Measurements from ENCODE around the gene SH3BP5.

The SH3BP5 gene

DNA sequence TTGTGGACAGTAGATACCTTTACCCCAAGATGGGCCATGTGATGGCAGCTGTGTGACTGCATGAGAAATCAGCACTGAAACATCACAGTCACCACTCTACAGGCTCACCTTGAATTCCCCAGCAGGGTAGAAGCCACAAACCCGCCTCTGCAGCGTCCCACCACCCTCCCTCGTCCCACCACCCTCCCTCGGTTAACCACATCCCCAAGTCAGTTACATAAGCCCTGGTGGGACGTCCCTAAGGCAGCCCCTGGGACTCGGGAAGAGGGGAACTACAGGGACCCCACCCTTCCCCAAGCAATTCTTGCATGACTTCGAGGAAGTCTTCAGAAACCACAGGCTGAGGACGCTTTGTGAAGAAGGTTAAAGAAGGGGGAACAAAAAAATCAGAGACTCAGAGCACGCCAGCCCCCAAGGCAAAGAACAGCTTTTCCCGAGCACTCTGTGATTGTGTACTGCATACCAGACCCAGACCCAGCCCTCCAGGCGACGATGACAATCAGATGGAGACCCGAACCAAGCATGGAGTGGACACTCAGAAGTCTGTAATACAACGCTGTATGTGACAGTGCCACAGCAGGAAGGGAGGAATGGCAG, 60.5 kb downstream of the SH3BP5 start:
- Histone ChIP-seq H3K27me3 (ENCODE audit: control insufficient read depth, insufficient read depth, low read length) (no peaks in the 10 kb centered on the region), H3K4me1 (ENCODE audit: control insufficient read depth, insufficient read depth, low read length) (no peaks in the 10 kb centered on the region), H3K9ac (ENCODE audit: low read depth, low read length) (no peak overlapping the region), H3K4me3 (ENCODE audit: low read depth, low read length) (no peak overlapping the region), H3K27ac (ENCODE audit: low read depth, low read length) (no peak overlapping the region), H3K9me3 (ENCODE audit: control insufficient read depth, insufficient read depth, low read length) (no peaks in the 10 kb centered on the region), H3K36me3 (ENCODE audit: control insufficient read depth, insufficient read depth, low read length) (0 out of 2 replicates have a peak, but pooled peaks cover 4% of the 10 kb centered on the region)

DNA sequence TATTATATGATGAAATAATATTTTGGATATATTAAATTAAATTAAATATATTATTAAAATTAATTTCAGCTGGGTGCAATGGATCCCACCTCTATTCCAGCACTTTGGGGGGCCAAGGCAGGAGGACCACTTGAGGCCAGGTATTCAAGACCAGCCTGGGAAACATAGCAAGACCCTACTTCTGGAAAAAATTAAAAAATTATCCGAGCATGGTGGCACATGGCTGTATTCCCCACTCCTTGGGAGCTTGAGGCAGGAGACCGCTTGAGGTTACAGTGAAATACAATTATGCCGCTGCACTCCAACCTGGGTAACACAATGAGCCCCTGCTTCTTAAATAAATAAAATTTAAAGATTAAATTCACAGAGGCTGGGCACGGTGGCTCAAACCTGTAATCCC, 61.4 kb downstream of the SH3BP5 start:
- Histone ChIP-seq H3K27ac (ENCODE audit: low read depth, low read length) (no peak overlapping the region), H3K27me3 (ENCODE audit: control insufficient read depth, insufficient read depth, low read length) (no peaks in the 10 kb centered on the region), H3K9me3 (ENCODE audit: control insufficient read depth, insufficient read depth, low read length) (no peaks in the 10 kb centered on the region), H3K36me3 (ENCODE audit: control insufficient read depth, insufficient read depth, low read length) (0 out of 2 replicates have a peak, but pooled peaks cover 4% of the 10 kb centered on the region), H3K9ac (ENCODE audit: low read depth, low read length) (no peak overlapping the region), H3K4me3 (ENCODE audit: low read depth, low read length) (no peak overlapping the region), H3K4me1 (ENCODE audit: control insufficient read depth, insufficient read depth, low read length) (no peaks in the 10 kb centered on the region)

DNA sequence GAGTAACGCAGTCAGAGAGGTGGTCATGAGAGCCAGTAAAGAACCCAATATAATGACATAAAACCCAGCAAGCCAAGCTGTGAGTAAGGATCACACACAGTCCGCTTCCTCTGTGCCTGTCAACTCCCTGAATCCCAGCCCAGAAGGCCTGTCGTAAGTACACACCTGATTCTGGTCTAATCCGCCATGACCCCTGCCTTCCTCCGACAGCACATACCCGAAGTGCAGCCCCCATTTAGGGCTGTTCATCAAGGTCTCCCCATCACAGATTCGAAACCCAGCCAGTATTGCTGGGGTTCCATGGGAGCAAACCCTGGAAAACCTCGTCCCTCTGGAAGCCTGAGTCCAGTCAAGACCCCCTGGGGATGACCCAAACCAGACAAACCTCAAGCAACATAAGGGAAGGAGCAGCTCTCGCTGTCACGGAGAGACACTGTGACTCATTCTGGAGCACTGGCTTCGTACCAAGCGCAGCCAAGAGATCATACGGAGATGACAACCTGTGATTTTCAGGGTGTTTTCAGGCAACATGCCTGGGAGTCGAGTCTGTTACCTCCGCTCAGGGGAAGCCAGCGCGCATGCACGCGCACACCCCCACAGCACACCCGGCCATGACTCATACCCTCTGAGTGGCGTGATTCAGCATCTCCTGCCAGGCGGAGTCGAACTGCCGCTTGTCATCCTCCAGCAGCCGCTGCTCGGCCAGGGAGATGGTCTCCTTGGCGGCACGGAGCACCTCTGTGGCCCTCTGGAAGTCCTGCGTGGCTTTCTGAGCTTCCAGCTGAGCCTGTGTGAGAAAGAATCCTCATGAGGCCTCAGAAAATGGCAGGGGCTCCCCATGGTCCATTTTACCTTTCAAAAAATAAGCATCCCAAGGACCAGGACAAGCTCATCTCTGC, 63.0 kb downstream of the SH3BP5 start:
- Histone ChIP-seq H3K4me1 (ENCODE audit: control insufficient read depth, insufficient read depth, low read length) (no peaks in the 10 kb centered on the region), H3K27ac (ENCODE audit: low read depth, low read length) (peak overlapping the region; percentile 40), H3K9me3 (ENCODE audit: control insufficient read depth, insufficient read depth, low read length) (no peaks in the 10 kb centered on the region), H3K4me3 (ENCODE audit: low read depth, low read length) (no peak overlapping the region), H3K27me3 (ENCODE audit: control insufficient read depth, insufficient read depth, low read length) (no peaks in the 10 kb centered on the region), H3K36me3 (ENCODE audit: control insufficient read depth, insufficient read depth, low read length) (0 out of 2 replicates have a peak, but pooled peaks cover 4% of the 10 kb centered on the region), H3K9ac (ENCODE audit: low read depth, low read length) (no peak overlapping the region)

DNA sequence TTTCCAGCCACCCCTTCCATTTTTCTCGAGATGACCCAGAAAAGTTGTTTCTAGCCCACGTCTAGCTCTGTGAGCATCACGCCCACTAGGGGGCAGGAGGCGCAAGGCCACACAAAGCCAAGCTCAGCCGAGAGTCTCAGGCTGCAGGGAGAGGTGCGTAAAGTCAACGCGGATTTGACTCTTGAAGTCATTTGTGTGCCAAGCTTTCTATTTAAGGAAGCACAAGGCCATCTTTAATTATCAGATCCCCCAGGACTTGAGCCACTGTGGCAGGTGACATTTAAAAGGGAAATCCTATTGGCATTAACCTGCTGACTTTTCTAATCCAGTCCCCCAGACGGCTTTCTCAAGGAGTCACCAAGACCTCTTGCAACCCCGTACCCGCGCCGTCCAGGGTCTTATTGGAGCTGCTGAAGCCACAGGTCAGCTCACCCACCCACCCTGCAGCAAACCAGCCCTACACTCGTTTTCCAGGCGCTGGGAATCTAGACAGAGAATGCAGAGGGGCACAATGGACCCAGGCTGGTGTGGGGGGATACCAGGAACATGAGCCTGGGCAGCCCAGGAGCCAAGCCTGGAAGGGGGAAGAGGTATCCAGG, 64.3 kb downstream of the SH3BP5 start:
- no peaks in the 10 kb centered on the region for H3K27me3 ChIP-seq (ENCODE audit: control insufficient read depth, insufficient read depth, low read length)
- H3K4me1 ChIP-seq (ENCODE audit: control insufficient read depth, insufficient read depth, low read length) = no peaks in the 10 kb centered on the region
- no peak overlapping the region for H3K27ac ChIP-seq (ENCODE audit: low read depth, low read length)
- no peaks in the 10 kb centered on the region for H3K9me3 ChIP-seq (ENCODE audit: control insufficient read depth, insufficient read depth, low read length)
- H3K36me3 ChIP-seq (ENCODE audit: control insufficient read depth, insufficient read depth, low read length) = 0 out of 2 replicates have a peak, but pooled peaks cover 4% of the 10 kb centered on the region
- H3K9ac ChIP-seq (ENCODE audit: low read depth, low read length) = no peak overlapping the region
- no peak overlapping the region for H3K4me3 ChIP-seq (ENCODE audit: low read depth, low read length)

DNA sequence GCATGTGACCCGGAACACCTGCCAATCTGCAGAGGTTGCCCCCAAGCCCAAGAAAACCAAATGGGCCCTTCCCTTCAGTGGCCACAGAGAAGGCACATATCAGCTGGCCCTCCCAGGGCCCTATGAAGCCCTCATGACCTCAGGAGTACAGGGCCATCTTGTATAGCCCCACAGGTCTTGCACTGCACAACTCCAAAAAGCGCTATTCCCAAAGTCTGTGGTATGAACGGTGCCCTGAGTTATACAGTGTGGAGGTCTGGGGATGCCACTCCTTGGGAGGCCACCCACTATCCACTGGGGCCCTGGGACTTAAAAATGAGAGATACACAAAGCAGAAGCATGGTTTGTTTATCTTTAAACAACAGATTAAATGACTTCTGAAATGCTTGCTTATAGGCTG, 64.9 kb downstream of the SH3BP5 start:
- Histone ChIP-seq H3K36me3 (ENCODE audit: control insufficient read depth, insufficient read depth, low read length) (0 out of 2 replicates have a peak, but pooled peaks cover 4% of the 10 kb centered on the region), H3K9ac (ENCODE audit: low read depth, low read length) (no peak overlapping the region), H3K27ac (ENCODE audit: low read depth, low read length) (no peak overlapping the region), H3K4me1 (ENCODE audit: control insufficient read depth, insufficient read depth, low read length) (no peaks in the 10 kb centered on the region), H3K4me3 (ENCODE audit: low read depth, low read length) (no peak overlapping the region), H3K9me3 (ENCODE audit: control insufficient read depth, insufficient read depth, low read length) (no peaks in the 10 kb centered on the region), H3K27me3 (ENCODE audit: control insufficient read depth, insufficient read depth, low read length) (no peaks in the 10 kb centered on the region)

DNA sequence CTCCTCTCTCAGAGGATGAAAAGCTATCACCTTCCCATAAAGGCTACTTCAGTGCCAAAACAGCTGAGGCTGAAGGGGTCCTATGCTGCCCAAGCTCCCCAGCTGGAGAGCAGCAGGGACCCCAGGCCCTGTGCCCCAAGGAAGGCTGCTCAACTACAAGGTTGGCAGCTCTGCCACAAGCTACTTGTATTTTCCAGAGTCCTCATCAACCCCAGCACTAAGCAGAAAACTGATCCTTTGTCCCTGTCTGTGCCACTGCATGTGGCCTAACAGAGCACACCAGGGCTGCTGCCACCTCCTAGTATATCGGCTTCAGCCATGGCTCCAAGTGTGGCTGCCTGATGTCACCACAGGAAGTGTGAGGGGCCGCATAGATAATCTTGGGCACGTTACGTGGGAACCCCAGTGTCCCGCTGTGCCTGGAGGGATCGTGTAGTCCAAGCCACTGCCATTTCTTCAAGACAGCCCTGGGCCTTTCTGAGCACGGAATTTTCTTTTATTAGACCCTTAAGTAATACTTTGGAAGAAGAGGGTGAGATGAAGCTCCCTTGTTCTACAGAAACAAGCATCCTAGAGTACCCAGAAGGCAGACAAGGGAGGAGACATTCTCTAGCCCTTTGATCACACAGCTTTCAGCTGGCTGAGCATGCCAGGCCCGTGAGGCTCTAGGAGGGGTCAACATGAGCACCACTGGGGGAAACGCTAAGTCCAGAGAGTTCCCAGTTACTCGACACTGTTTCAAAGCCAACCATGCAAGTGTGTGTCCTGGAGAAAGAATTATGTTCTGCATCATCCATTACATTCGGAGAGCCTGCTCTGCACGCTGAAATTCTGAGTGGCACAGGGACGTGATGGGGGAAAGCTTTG, 65.6 kb downstream of the SH3BP5 start:
- Histone ChIP-seq H3K27ac (ENCODE audit: low read depth, low read length) (no peak overlapping the region), H3K4me1 (ENCODE audit: control insufficient read depth, insufficient read depth, low read length) (no peaks in the 10 kb centered on the region), H3K27me3 (ENCODE audit: control insufficient read depth, insufficient read depth, low read length) (no peaks in the 10 kb centered on the region), H3K36me3 (ENCODE audit: control insufficient read depth, insufficient read depth, low read length) (0 out of 2 replicates have a peak, but pooled peaks cover 4% of the 10 kb centered on the region), H3K9me3 (ENCODE audit: control insufficient read depth, insufficient read depth, low read length) (no peaks in the 10 kb centered on the region), H3K4me3 (ENCODE audit: low read depth, low read length) (no peak overlapping the region), H3K9ac (ENCODE audit: low read depth, low read length) (no peak overlapping the region)

DNA sequence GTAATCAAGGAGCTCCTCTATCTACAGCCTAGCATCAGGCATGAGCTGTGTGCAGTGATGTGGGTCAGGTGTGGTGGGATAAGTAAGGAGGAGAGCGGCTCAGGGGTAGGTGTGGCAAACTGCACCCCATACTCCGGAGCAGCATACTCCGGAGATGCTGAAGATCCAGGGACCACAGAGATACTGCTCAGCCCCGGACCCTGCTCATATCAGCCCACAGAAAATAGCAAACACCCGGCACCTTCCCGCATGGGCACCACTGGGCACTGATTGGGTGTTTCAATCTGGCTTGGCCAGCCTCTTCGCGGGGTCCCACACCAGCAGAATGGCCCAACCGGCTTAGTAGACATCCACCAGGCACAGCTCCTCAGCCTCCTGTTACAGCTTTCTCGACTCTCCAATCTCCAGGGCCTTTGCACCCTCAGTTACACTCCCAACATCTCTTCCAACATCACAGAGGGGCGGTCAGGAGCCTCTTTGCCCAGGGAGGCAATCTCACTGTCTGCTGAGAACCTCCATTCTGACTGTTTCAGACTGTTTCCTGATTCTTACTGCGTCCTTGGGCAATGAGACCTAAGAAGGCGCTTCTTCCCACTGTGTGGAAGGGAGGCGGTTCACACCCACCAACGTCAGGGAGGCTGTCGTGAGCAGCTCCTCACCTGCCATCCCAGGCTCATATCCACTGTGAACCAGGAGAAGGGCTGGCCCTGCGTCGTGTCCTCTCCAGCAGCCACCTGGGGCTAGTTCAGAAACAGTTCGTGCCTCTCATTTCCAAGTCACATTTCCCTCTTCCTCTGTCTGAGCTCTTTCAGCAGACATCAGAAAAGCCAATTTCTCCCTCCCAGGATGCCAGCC, 66.5 kb downstream of the SH3BP5 start:
- H3K27me3 ChIP-seq (ENCODE audit: control insufficient read depth, insufficient read depth, low read length) = no peaks in the 10 kb centered on the region
- no peaks in the 10 kb centered on the region for H3K4me1 ChIP-seq (ENCODE audit: control insufficient read depth, insufficient read depth, low read length)
- no peaks in the 10 kb centered on the region for H3K9me3 ChIP-seq (ENCODE audit: control insufficient read depth, insufficient read depth, low read length)
- H3K36me3 ChIP-seq (ENCODE audit: control insufficient read depth, insufficient read depth, low read length) = 0 out of 2 replicates have a peak, but pooled peaks cover 4% of the 10 kb centered on the region
- no peak overlapping the region for H3K9ac ChIP-seq (ENCODE audit: low read depth, low read length)
- no peak overlapping the region for H3K4me3 ChIP-seq (ENCODE audit: low read depth, low read length)
- no peak overlapping the region for H3K27ac ChIP-seq (ENCODE audit: low read depth, low read length)

DNA sequence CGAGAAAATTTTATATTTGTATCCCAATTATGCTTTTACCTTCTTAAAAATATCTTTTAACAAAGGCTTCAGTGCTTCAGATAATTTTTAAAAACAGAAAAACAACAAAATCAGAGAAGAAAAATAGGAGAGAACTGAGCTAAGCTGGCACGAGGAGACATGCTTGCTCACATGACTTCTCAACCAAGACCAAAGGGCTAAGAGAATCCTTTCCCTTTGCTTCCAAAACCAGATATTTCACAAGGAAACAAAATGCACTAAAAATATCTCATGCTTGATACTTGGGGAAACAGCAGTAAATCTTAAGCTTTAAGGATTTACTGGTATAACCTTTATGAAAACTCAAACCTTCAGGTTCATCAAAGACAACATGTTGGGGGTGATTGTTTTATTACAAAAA, 67.9 kb downstream of the SH3BP5 start:
- Histone ChIP-seq H3K36me3 (ENCODE audit: control insufficient read depth, insufficient read depth, low read length) (0 out of 2 replicates have a peak, but pooled peaks cover 8% of the 10 kb centered on the region), H3K4me3 (ENCODE audit: low read depth, low read length) (no peak overlapping the region), H3K9me3 (ENCODE audit: control insufficient read depth, insufficient read depth, low read length) (no peaks in the 10 kb centered on the region), H3K27me3 (ENCODE audit: control insufficient read depth, insufficient read depth, low read length) (no peaks in the 10 kb centered on the region), H3K4me1 (ENCODE audit: control insufficient read depth, insufficient read depth, low read length) (no peaks in the 10 kb centered on the region), H3K9ac (ENCODE audit: low read depth, low read length) (no peak overlapping the region), H3K27ac (ENCODE audit: low read depth, low read length) (no peak overlapping the region)

DNA sequence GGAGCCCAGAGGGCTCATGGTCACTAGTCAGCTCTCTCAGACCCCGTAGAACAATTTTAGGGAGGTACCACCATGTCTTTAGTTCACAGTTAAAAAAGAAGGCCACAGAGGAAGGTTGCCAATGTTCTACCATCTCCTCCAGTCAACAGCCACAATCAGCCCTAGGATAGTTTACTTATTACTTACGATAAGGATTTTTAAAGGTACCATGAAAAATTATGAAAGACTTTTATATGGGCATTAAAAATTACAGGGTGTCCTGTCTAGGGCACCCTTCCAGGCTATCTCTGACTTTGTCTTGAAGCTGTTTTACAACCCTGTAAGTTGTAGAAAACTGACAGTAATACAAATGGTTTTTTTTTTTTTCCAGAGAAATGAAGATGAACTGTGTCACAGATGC, 68.5 kb downstream of the SH3BP5 start:
- no peak overlapping the region for H3K27ac ChIP-seq (ENCODE audit: low read depth, low read length)
- H3K9ac ChIP-seq (ENCODE audit: low read depth, low read length) = no peak overlapping the region
- no peaks in the 10 kb centered on the region for H3K9me3 ChIP-seq (ENCODE audit: control insufficient read depth, insufficient read depth, low read length)
- H3K4me3 ChIP-seq (ENCODE audit: low read depth, low read length) = no peak overlapping the region
- H3K36me3 ChIP-seq (ENCODE audit: control insufficient read depth, insufficient read depth, low read length) = peaks cover 10% of the 10 kb centered on the region; the same call in 1 of the 2 replicates
- H3K4me1 ChIP-seq (ENCODE audit: control insufficient read depth, insufficient read depth, low read length) = no peaks in the 10 kb centered on the region
- H3K27me3 ChIP-seq (ENCODE audit: control insufficient read depth, insufficient read depth, low read length) = no peaks in the 10 kb centered on the region

DNA sequence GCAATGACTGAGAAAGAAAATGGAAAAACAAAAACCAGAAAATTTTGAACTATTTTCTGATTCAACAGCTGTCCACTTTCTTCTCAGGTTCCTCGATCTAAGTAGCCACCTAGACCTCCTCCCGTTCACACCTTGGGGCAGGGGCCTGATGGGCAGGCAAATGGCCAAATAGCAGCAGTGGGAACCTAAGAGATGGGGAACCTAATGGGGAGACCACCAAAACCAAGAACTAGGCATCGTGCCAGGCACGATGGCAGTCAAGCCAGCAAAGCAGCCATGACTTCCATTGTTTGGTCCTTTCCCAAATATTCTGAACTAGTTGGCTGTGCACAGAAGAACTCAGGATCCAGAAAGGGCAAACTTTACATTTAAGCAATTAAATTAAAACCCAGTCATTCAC, 69.3 kb downstream of the SH3BP5 start:
- H3K4me1 ChIP-seq (ENCODE audit: control insufficient read depth, insufficient read depth, low read length) = no peaks in the 10 kb centered on the region
- H3K4me3 ChIP-seq (ENCODE audit: low read depth, low read length) = no peak overlapping the region
- peaks cover 17% of the 10 kb centered on the region; the same call in 1 of the 2 replicates for H3K36me3 ChIP-seq (ENCODE audit: control insufficient read depth, insufficient read depth, low read length)
- no peaks in the 10 kb centered on the region for H3K27me3 ChIP-seq (ENCODE audit: control insufficient read depth, insufficient read depth, low read length)
- no peaks in the 10 kb centered on the region for H3K9me3 ChIP-seq (ENCODE audit: control insufficient read depth, insufficient read depth, low read length)
- H3K27ac ChIP-seq (ENCODE audit: low read depth, low read length) = no peak overlapping the region
- no peak overlapping the region for H3K9ac ChIP-seq (ENCODE audit: low read depth, low read length)

All from HUES48 (cell line).